HFF-Myc (cell line): Measurements from ENCODE around the gene NR2E1.

Experiments
- DNase-seq: peaks from one replicate; pipeline ENCODE4 v3.0.0-alpha.2; 2011; ENCODE audit warnings: low read depth; ENCODE audit errors: extremely low read depth
- H3K4me3 ChIP-seq: replicated peaks from 2 replicates; pipeline ENCODE4 v1.5.1; 2011; ENCODE audit warnings: low read depth, mild to moderate bottlenecking, control low read depth, low read length
- CTCF ChIP-seq: IDR thresholded peaks from 2 replicates; pipeline ENCODE4 v1.5.1; 2012; ENCODE audit warnings: mild to moderate bottlenecking, low read depth, low read length, control low read depth; ENCODE audit errors: missing control alignments

Gene NR2E1

DNA sequence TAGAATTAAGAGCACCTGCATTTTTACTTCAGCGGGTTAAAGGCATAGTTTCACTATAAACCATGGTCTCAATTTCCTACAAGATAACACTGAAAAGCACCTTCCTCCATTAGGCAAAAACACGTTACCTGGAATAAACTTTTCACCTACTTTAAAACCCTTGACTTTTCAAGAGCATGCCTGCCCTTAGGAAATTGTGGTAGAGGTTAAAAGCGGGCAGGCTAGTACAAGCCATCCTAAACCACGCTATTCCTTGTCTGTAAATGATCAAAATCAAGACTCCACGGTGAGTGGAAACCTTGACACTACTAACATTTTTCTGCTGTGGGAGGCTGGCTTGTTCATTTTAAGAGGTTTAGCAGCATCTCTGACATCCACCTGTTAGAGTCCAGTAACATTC, 43.9 kb downstream of the NR2E1 start:
- no peak for TF ChIP-seq CTCF
- no peak for DNase-seq
- no peak overlapping the region for H3K4me3 ChIP-seq

DNA sequence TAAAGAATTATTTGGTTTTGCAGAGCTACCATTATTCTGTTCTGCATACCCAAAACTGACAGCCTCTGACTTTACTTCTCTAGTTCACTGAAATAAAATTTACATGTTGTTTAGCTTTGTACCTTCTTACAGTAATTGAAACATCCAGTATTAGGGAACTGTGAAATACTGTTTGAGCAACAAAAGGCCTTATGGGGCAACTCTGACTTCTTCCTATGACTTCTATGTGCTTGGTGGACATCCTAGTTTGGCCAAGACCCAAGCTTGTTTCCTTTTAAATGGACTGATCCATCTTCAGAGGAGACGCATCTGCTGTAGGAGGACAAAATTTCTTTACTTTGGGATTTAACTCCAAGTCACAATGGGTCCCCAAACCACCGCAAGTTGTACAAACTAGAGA, 44.7 kb downstream of the NR2E1 start:
- TF ChIP-seq CTCF: no peak
- no peak for DNase-seq
- no peak overlapping the region for H3K4me3 ChIP-seq

DNA sequence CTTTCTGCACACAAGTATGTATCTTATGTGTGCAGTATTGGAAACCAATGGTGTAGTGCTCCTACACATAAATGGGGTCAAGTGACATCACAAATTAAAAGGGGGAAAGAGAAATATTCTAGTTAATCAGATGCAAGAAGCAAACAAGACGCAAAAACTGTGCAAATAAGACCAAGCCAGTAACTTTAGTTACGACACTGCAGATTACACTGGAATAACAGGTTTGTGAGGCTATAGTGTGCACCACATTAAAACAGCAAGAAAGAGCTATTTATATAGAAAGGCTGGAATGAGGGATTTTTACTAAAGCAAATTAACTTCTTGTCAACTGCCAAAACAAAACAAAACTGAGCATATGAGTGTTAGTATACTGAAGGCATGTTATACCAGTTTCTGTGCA, 45.8 kb downstream of the NR2E1 start:
- TF ChIP-seq CTCF: no peak
- no peak overlapping the region for H3K4me3 ChIP-seq
- DNase-seq: no peak

GRCh38 chr6:108222064-108222463, 56.2 kb downstream of the NR2E1 start:
- H3K4me3 ChIP-seq: no peak overlapping the region
- DNase-seq: no peak
- TF ChIP-seq CTCF: no peak

GRCh38 chr6:108222504-108222903, 56.7 kb downstream of the NR2E1 start:
- TF ChIP-seq CTCF: no peak
- no peak overlapping the region for H3K4me3 ChIP-seq
- DNase-seq: no peak

DNA sequence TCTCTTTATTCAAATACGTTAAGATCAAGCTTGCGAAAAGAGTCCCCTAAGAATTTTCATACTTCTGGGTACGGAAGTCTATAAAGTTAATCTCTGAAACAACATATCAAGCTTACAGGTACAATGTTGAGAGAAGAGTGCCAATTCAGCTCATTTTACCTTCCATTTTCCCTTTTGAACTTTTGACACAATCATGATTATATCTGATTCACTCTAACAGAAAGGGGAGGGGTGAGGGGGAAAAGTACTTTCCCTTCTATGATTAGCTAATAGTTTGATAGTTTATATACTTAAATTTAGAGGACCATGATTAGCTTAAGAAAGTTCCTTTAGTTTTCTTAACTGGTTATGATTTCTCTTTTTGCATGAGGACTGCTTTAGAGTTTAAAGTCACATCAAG, 61.5 kb downstream of the NR2E1 start:
- no peak overlapping the region for H3K4me3 ChIP-seq

More for the DNA sequence above, 61.5 kb downstream of the NR2E1 start:
- no peak for TF ChIP-seq CTCF
- DNase-seq: no peak
